ENCODE measurements around the gene HPS4. TPM values are rescaled to one million over a fixed set of nuclear protein-coding genes. Genes with fewer than 3 reads are reported as not detected.

HPS4 gene
- total and polyA plus RNA-seq, 2 experiments from 2014 or later: 16.2 to 27.1 TPM

DNA sequence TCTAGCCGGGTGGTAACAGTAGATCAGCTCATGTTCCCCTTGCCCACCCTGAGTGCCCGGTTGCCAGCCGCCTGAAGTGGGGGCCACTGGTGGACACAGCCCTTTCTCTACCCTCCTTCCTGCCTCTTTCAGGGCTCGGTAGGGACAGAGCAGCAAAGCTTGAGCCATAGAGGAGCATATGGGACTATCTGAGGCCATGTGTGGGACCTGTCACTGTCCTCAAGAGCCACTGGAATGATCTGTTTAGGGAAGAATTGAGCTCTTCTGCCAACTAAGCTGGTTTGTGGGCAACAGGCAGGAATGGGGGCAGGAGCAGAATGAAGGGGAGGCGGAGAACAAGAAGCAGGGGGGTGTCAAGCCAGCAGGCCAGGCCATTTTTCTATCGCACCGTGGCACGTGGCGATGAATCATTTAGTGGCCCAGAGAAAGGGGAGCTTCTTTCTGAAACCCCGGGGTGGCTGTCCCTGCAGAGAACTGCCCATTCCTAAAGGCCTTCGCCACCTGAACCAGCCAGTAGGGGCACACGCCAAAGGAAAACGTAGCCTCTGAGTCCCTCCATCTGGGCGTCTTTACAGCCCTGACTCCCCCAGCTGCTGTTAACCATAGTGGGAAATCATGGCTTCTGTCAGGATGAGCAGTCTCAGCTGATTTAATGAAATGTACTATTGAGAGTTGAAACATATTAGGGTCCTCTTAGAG lies 45.7 kb downstream of the HPS4 start:
- DNase-seq: no peak
- Histone ChIP-seq H3K79me2 (ENCODE audit: insufficient read depth) (no peaks in the 10 kb centered on the region), H3K9ac (no peak overlapping the region), H3K4me3 (no peak overlapping the region), H2AFZ (no peak overlapping the region), H3K9me3 (ENCODE audit: low read depth) (no peaks in the 10 kb centered on the region), H3K27me3 (replicated peaks; ENCODE audit: insufficient read depth) (no peaks in the 10 kb centered on the region), H3K4me1 (ENCODE audit: insufficient read depth) (peaks cover 7% of the 10 kb centered on the region; the same call in 1 of the 2 replicates), H3K36me3 (ENCODE audit: low read depth) (no peaks in the 10 kb centered on the region), H3K9me2 (ENCODE audit: insufficient read depth) (no peaks in the 10 kb centered on the region), H3F3A (ENCODE audit: insufficient read depth) (no peaks in the 10 kb centered on the region), H4K20me1 (ENCODE audit: insufficient read depth) (no peaks in the 10 kb centered on the region), H3K27ac (no peak overlapping the region), H3K4me2 (ENCODE audit: unreplicated experiment) (no peak overlapping the region)
- in situ Hi-C loops (cut with MboI): no loop called here
- 83 to 86% methylated on average over 14 of the region's 14 CpGs for WGBS, 2 experiments (ENCODE audit: low coverage in 1 of 2, low lambda C conversion rate in 2 of 2, missing lambda C conversion rate in 2 of 2)
- no peak for TF ChIP-seq EZH2phosphoT487 (IDR thresholded peaks at IDR 0.05; ENCODE audit: insufficient read depth, low read depth)
- no peak for TF ChIP-seq EZH2 (IDR thresholded peaks at IDR 0.05; ENCODE audit: insufficient read depth, poor library complexity, severe bottlenecking)

DNA sequence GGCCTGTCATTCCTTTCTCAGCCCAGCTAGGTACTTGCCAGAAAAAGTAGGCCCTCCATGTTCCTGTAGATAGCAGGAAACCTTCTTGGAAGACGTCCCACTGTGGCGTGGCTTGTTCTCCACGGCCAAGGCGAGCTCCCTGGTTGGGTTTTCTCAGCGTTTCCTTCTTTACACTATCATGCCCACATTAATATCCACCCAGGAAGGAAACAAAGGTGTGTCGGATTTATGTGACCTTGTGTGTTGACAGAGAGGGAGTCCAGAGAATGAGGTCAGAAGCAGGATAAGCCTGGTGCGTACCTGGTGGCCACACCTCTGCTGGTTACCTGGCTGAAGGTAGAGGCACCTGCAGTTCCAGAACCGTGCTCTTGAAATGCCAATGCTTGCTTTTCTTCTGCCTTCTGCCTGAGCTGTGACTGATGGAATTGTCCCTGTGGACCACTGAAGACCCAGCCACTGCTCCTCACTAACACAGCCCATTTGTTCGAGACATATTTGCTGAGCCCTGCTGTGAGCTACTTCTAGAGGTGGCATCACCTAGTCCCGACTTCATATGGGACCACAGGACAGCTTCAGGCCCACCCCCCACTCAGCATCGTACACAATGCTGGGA lies 46.6 kb downstream of the HPS4 start:
- peaks cover 7% of the 10 kb centered on the region; the same call in 1 of the 2 replicates for H3K4me1 ChIP-seq (ENCODE audit: insufficient read depth)
- DNase-seq: no peak
- H3K9ac ChIP-seq: no peak overlapping the region
- H3K9me3 ChIP-seq (ENCODE audit: low read depth): no peaks in the 10 kb centered on the region
- H3F3A ChIP-seq (ENCODE audit: insufficient read depth): no peaks in the 10 kb centered on the region
- no peaks in the 10 kb centered on the region for H3K36me3 ChIP-seq (ENCODE audit: low read depth)
- no peaks in the 10 kb centered on the region for H4K20me1 ChIP-seq (ENCODE audit: insufficient read depth)
- H3K27me3 ChIP-seq (replicated peaks; ENCODE audit: insufficient read depth): no peaks in the 10 kb centered on the region
- H3K4me3 ChIP-seq: no peak overlapping the region
- TF ChIP-seq EZH2 (IDR thresholded peaks at IDR 0.05; ENCODE audit: insufficient read depth, poor library complexity, severe bottlenecking): no peak
- TF ChIP-seq EZH2phosphoT487 (IDR thresholded peaks at IDR 0.05; ENCODE audit: insufficient read depth, low read depth): no peak
- H3K79me2 ChIP-seq (ENCODE audit: insufficient read depth): no peaks in the 10 kb centered on the region
- no peak overlapping the region for H3K27ac ChIP-seq
- H2AFZ ChIP-seq: no peak overlapping the region
- WGBS, 2 experiments (ENCODE audit: low coverage in 1 of 2, low lambda C conversion rate in 2 of 2, missing lambda C conversion rate in 2 of 2): 84 to 88% methylated on average over 11 of the region's 11 CpGs
- no peak overlapping the region for H3K4me2 ChIP-seq (ENCODE audit: unreplicated experiment)
- no peaks in the 10 kb centered on the region for H3K9me2 ChIP-seq (ENCODE audit: insufficient read depth)
- in situ Hi-C loops (cut with MboI): no loop called here

DNA sequence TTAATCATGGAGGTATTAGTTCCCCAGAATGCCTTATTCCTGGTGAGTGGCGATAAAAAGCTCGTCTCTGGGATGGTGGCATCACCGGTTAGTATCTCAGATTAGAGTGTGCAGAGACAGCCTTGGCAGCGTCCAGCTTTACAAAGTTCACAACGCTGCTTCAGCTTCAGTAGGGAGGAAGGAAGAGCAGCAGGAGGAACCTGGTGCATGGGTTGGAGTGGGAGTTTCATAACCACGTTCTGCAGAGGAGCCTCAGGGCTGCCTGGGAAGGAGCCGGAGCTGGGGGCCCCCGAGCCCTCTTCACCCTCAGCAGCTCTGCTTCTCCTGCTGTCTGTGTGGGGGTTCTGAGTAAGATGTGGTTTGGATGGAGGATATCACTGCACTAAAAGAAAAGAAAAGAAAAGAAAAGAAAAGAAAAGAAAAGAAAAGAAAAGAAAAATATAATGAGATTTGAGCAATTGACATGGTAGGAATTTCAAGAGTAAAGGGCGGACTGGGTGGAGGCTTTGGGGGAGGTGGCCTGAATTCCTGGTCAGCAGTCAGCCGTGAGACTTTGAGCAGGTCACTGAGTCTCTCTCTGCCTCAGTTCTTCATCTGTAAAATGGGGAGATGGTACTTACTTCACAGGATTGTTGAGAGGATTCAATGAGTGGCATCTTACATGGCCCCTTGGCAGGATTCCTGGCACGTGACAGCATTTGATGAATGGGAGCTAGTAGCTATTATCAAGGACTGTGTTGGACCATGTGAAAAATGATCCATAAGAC lies 48.1 kb downstream of the HPS4 start:
- TF ChIP-seq EZH2 (IDR thresholded peaks at IDR 0.05; ENCODE audit: insufficient read depth, poor library complexity, severe bottlenecking): no peak
- TF ChIP-seq EZH2phosphoT487 (IDR thresholded peaks at IDR 0.05; ENCODE audit: insufficient read depth, low read depth): no peak
- no peak for DNase-seq
- no peak overlapping the region for H3K9ac ChIP-seq
- no peaks in the 10 kb centered on the region for H3K9me3 ChIP-seq (ENCODE audit: low read depth)
- H3K4me3 ChIP-seq: no peak overlapping the region
- no peak overlapping the region for H3K27ac ChIP-seq
- 0 out of 2 replicates have a peak, but pooled peaks cover 5% of the 10 kb centered on the region for H3F3A ChIP-seq (ENCODE audit: insufficient read depth)
- no peaks in the 10 kb centered on the region for H3K36me3 ChIP-seq (ENCODE audit: low read depth)
- H2AFZ ChIP-seq: no peak overlapping the region
- H3K4me1 ChIP-seq (ENCODE audit: insufficient read depth): peaks cover 7% of the 10 kb centered on the region; the same call in 1 of the 2 replicates
- no peaks in the 10 kb centered on the region for H4K20me1 ChIP-seq (ENCODE audit: insufficient read depth)
- WGBS, 2 experiments (ENCODE audit: low coverage in 1 of 2, low lambda C conversion rate in 2 of 2, missing lambda C conversion rate in 2 of 2): 78 to 79% methylated on average over 11 of the region's 11 CpGs
- no peaks in the 10 kb centered on the region for H3K79me2 ChIP-seq (ENCODE audit: insufficient read depth)
- H3K4me2 ChIP-seq (ENCODE audit: unreplicated experiment): no peak overlapping the region
- H3K9me2 ChIP-seq (ENCODE audit: insufficient read depth): no peaks in the 10 kb centered on the region
- H3K27me3 ChIP-seq (replicated peaks; ENCODE audit: insufficient read depth): no peaks in the 10 kb centered on the region
- in situ Hi-C loops (cut with MboI): no loop called here

DNA sequence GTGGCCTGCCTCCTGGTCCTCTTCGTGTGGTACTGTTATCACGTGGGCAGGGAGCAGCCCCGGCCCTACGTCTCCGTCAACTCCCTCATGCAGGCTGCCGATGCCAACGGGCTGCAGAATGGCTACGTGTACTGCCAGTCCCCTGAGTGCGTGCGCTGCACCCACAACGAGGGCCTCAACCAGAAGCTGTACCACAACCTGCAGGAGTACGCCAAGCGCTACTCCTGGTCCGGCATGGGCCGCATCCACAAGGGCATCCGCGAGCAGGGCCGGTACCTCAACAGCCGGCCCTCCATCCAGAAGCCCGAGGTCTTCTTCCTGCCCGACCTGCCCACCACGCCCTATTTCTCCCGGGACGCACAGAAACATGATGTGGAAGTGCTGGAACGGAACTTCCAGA lies 49.8 kb downstream of the HPS4 start:
- Histone ChIP-seq H3K4me2 (ENCODE audit: unreplicated experiment) (no peak overlapping the region), H3K9ac (no peak overlapping the region), H4K20me1 (ENCODE audit: insufficient read depth) (no peaks in the 10 kb centered on the region), H3K9me3 (ENCODE audit: low read depth) (no peaks in the 10 kb centered on the region), H3K27me3 (replicated peaks; ENCODE audit: insufficient read depth) (no peaks in the 10 kb centered on the region), H3K9me2 (ENCODE audit: insufficient read depth) (no peaks in the 10 kb centered on the region), H3F3A (ENCODE audit: insufficient read depth) (0 out of 2 replicates have a peak, but pooled peaks cover 6% of the 10 kb centered on the region), H3K4me1 (ENCODE audit: insufficient read depth) (peaks cover 3% of the 10 kb centered on the region; the same call in 1 of the 2 replicates), H3K79me2 (ENCODE audit: insufficient read depth) (no peaks in the 10 kb centered on the region), H3K4me3 (no peak overlapping the region), H2AFZ (no peak overlapping the region), H3K36me3 (ENCODE audit: low read depth) (no peaks in the 10 kb centered on the region), H3K27ac (no peak overlapping the region)
- in situ Hi-C loops (cut with MboI): no loop called here
- DNase-seq: no peak
- TF ChIP-seq EZH2phosphoT487 (IDR thresholded peaks at IDR 0.05; ENCODE audit: insufficient read depth, low read depth) (no peak), EZH2 (IDR thresholded peaks at IDR 0.05; ENCODE audit: insufficient read depth, poor library complexity, severe bottlenecking) (no peak)
- WGBS, 2 experiments (ENCODE audit: low coverage in 1 of 2, low lambda C conversion rate in 2 of 2, missing lambda C conversion rate in 2 of 2): 91 to 96% methylated on average over 24 to 25 of the region's 25 CpGs
